Activated B cell treated with CpG ODN at 0.5 μM for 24 hours (primary cell): ENCODE results near the gene RAPGEF6. TPM values are rescaled to one million over a fixed set of nuclear protein-coding genes. Genes with fewer than 3 reads are reported as not detected.
"Not testable (repeated sequence)": the region's sequence is repeated elsewhere in the genome, so short reads cannot be mapped to it uniquely, and the experiment has no call there.

Source experiments
- ATAC-seq: fragments of 200-7000 bp; cut with Tn5 transposase; one replicate; pipeline ENCODE4 v1.10.0; 2021; ENCODE audit warnings: low read depth, mild to moderate bottlenecking, moderate library complexity
- CTCF ChIA-PET: fragments of 350-600 bp; sonication (Branson Sonifier 250); formaldehyde crosslinking; loops from one replicate; lab custom pipeline; 2021; ENCODE audit warnings: antibody characterized with exemption; lab: Charles Lee
- POLR2A ChIA-PET: fragments of 350-600 bp; sonication (Branson Sonifier 250); formaldehyde crosslinking; loops from one replicate; lab custom pipeline; 2021; ENCODE audit warnings: antibody characterized with exemption; lab: Charles Lee
- DNase-seq: peaks from one replicate; pipeline ENCODE4 v3.0.0; 2022
- H3K27ac Mint-ChIP-seq: one replicate; pipeline ENCODE4 v1.8.0; 2020; ENCODE audit warnings: mixed read lengths
- H3K27me3 Mint-ChIP-seq: one replicate; pipeline ENCODE4 v1.8.0; 2021; ENCODE audit warnings: mixed read lengths
- H3K36me3 Mint-ChIP-seq: one replicate; pipeline ENCODE4 v1.8.0; 2021; ENCODE audit warnings: low read depth, mixed read lengths
- H3K4me1 Mint-ChIP-seq: one replicate; pipeline ENCODE4 v1.8.0; 2021; ENCODE audit warnings: mixed read lengths
- H3K4me3 Mint-ChIP-seq: one replicate; pipeline ENCODE4 v1.8.0; 2020; ENCODE audit warnings: mild to moderate bottlenecking, mixed read lengths
- H3K9me3 Mint-ChIP-seq: one replicate; pipeline ENCODE4 v1.8.0; 2020; ENCODE audit warnings: mixed read lengths
- intact Hi-C: fragments of 100-400 bp; cut with micrococcal nuclease; formaldehyde crosslinking; loops from one replicate; pipeline ENCODE4 v1.15.1; 2024
- total RNA-seq: library from RNA; stranded (reverse); gene quantifications from 2 replicates; pipeline ENCODE4 v1.2.3, GENCODE V29; 2022
- TF ChIP-seq, protein P1 (sequence below): fragments of 200-600 bp; IDR thresholded peaks from one replicate; pipeline ENCODE4 v1.8.0; 2022; ENCODE audit warnings: antibody characterized with exemption, mild to moderate bottlenecking

The RAPGEF6 gene
- total RNA-seq, 1 donor from 2014 or later: 45.1 TPM

DNA sequence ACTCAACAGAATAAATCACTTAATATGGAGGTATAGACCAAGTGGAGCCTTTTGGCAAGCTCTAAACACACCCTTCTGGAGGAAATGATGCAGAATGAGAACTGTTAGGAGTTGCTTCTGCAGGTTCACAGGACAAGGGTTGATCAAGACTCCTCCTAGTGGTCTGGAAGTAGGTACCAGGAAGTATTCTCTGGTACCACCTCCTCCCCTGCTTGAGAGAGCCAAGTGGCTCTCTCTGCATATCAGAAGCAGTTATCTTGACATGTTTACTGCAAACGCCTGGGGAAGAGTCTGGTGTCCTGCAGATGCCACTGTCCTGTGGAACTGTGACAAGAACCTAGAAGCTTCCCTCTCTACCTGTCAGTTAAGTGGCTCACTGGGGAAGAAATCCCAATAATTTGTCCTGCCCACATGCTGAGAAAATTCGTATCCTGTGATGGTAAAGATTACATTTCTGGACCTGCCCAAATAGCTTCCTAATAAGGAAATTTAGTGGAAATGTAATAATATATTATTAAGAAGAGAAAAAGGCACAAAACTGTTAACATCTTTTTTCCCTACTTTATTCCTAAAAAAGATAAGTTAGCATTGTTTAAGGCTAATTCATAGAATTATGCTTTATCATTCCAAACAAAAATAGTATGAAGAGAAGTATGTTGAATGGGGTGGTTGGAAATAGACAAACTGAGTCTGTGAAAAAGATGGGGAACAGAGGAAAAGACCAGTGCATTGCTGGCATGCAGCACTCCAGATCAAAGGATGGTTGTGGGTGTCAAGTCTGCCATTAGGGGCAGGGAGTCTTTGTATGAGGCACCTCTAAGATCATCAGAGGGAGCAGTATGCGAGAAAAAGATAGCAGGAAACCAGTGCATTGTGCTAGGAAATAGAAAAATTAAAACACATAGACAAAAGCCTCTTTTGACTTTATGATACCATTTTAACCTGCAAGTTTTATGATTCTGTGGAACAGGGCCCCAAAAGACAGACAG is 252.3 kb downstream of the RAPGEF6 start:
- TF ChIP-seq, protein P1, sequence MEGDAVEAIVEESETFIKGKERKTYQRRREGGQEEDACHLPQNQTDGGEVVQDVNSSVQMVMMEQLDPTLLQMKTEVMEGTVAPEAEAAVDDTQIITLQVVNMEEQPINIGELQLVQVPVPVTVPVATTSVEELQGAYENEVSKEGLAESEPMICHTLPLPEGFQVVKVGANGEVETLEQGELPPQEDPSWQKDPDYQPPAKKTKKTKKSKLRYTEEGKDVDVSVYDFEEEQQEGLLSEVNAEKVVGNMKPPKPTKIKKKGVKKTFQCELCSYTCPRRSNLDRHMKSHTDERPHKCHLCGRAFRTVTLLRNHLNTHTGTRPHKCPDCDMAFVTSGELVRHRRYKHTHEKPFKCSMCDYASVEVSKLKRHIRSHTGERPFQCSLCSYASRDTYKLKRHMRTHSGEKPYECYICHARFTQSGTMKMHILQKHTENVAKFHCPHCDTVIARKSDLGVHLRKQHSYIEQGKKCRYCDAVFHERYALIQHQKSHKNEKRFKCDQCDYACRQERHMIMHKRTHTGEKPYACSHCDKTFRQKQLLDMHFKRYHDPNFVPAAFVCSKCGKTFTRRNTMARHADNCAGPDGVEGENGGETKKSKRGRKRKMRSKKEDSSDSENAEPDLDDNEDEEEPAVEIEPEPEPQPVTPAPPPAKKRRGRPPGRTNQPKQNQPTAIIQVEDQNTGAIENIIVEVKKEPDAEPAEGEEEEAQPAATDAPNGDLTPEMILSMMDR: peak; percentile 71
- H3K4me1 Mint-ChIP-seq: peaks cover 55% of the 10 kb centered on the region
- ChIA-PET POLR2A (interaction anchor here (0.5 to 10.5 kb wide), 14 partner anchors 10 to 235 kb away, joined by 3 to 190 read pairs (median 6); partner anchors contain the start of genes CDC42SE2 and HINT1), CTCF (interaction anchor here (0.6 to 2.6 kb wide), 33 partner anchors 9 to 521 kb away, joined by 3 to 43 read pairs (median 5); partner anchors contain the start of genes CDC42SE2 and HINT1)
- peak; percentile 73 for ATAC-seq
- H3K36me3 Mint-ChIP-seq: peaks cover 39% of the 10 kb centered on the region
- H3K27me3 Mint-ChIP-seq: no peaks in the 10 kb centered on the region
- intact Hi-C loops: loop anchor here (1.0 to 5.0 kb wide), 7 partner anchors 12 to 511 kb away; partner anchors contain the start of genes CDC42SE2 and HINT1
- H3K4me3 Mint-ChIP-seq: peak overlapping the region; percentile 46
- no peak for DNase-seq
- no peaks in the 10 kb centered on the region for H3K9me3 Mint-ChIP-seq
- H3K27ac Mint-ChIP-seq: peak overlapping the region; percentile 98

- Mint-ChIP-seq H3K27me3 (no peaks in the 10 kb centered on the region), H3K9me3 (no peaks in the 10 kb centered on the region), H3K4me1 (peaks cover 64% of the 10 kb centered on the region), H3K4me3 (peak overlapping the region; percentile 51), H3K36me3 (peaks cover 34% of the 10 kb centered on the region), H3K27ac (peak overlapping the region; percentile 98)
- ChIA-PET CTCF (interaction anchor here (0.6 to 2.6 kb wide), 36 partner anchors 8 to 520 kb away, joined by 3 to 43 read pairs (median 5); partner anchors contain the start of genes CDC42SE2 and HINT1), POLR2A (interaction anchor here (0.6 to 10.5 kb wide), 17 partner anchors 9 to 218 kb away, joined by 3 to 190 read pairs (median 6); partner anchors contain the start of genes CDC42SE2 and HINT1)
- intact Hi-C loops: loop anchor here (1.0 to 5.0 kb wide), 7 partner anchors 13 to 510 kb away; partner anchors contain the start of genes CDC42SE2 and HINT1
- DNase-seq (no peak), ATAC-seq (no peak)
- TF ChIP-seq, protein P1: no peak
These were observed 253.3 kb downstream of the RAPGEF6 start for GRCh38 chr5:131381777-131382176.

GRCh38 chr5:131381021-131381420 is 254.0 kb downstream of the RAPGEF6 start:
- ATAC-seq (no peak), DNase-seq (no peak)
- no peaks in the 10 kb centered on the region for H3K27me3 Mint-ChIP-seq
- H3K4me3 Mint-ChIP-seq: peak overlapping the region; percentile 59
- TF ChIP-seq, protein P1: no peak
- peaks cover 30% of the 10 kb centered on the region for H3K36me3 Mint-ChIP-seq
- ChIA-PET POLR2A (interaction anchor here (0.7 to 10.5 kb wide), 7 partner anchors 8 to 216 kb away, joined by 5 to 190 read pairs (median 8); partner anchors contain the start of genes CDC42SE2 and HINT1), CTCF (interaction anchor here (1.0 to 2.6 kb wide), 12 partner anchors 7 to 219 kb away, joined by 3 to 43 read pairs (median 5); partner anchors contain the start of genes CDC42SE2 and HINT1)
- no peaks in the 10 kb centered on the region for H3K9me3 Mint-ChIP-seq
- H3K27ac Mint-ChIP-seq: peak overlapping the region; percentile 98
- intact Hi-C loops: loop anchor here (5.0 kb wide), 1 partner anchor 54 kb away; no protein-coding TSS in a partner anchor
- H3K4me1 Mint-ChIP-seq: peaks cover 72% of the 10 kb centered on the region

- H3K27ac Mint-ChIP-seq: peak overlapping the region; percentile 98
- DNase-seq, H3K27me3 Mint-ChIP-seq, ATAC-seq, CTCF ChIA-PET, H3K9me3 Mint-ChIP-seq: not testable (repeated sequence)
- H3K4me1 Mint-ChIP-seq: peaks cover 80% of the 10 kb centered on the region
- POLR2A ChIA-PET: interaction anchor here (1.6 to 10.5 kb wide), 5 partner anchors 16 to 215 kb away, joined by 7 to 190 read pairs (median 8); partner anchors contain the start of genes CDC42SE2 and HINT1
- H3K36me3 Mint-ChIP-seq: peaks cover 26% of the 10 kb centered on the region
- intact Hi-C loops: loop anchor here (5.0 kb wide), 1 partner anchor 53 kb away; no protein-coding TSS in a partner anchor
- peak overlapping the region; percentile 59 for H3K4me3 Mint-ChIP-seq
These were observed 254.8 kb downstream of the RAPGEF6 start for GRCh38 chr5:131380238-131380637.

DNA sequence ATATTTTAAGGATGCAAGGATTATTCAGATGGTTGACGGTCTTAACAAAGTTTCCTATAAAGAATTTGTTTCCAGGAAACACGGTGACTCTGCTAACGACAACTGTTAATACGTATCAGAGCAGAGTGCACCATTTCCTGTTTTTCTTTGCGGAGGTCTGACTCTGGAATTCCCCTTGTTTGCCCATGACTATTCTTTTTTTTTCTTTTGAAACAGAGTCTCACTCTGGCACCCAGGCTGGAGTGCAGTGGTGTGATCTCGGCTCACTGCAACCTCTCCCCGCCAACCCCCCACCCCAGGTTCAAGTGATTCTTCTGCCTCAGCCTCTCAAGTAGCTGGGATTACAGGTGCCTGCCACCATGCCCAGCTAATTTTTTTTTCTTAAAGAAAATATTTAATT is 255.3 kb downstream of the RAPGEF6 start:
- Mint-ChIP-seq H3K9me3 (no peaks in the 10 kb centered on the region), H3K27me3 (no peaks in the 10 kb centered on the region), H3K4me3 (peak overlapping the region; percentile 70), H3K36me3 (peaks cover 23% of the 10 kb centered on the region), H3K27ac (peak overlapping the region; percentile 98), H3K4me1 (peaks cover 85% of the 10 kb centered on the region)
- ChIA-PET POLR2A (interaction anchor here (0.6 to 10.5 kb wide), 6 partner anchors 16 to 216 kb away, joined by 3 to 190 read pairs (median 7); partner anchors contain the start of genes CDC42SE2 and HINT1), CTCF (no interaction called here)
- DNase-seq (peak; percentile 36), ATAC-seq (peak; percentile 64)
- intact Hi-C loops: loop anchor here (1.0 to 5.0 kb wide), 4 partner anchors 21 to 209 kb away; partner anchors contain the start of gene LYRM7
- TF ChIP-seq, protein P1: no peak
